Measurements from ENCODE around the gene COL11A2. TPM values are rescaled to one million over a fixed set of nuclear protein-coding genes. Genes with fewer than 3 reads are reported as not detected.

COL11A2 gene
- total and polyA plus RNA-seq, 2 of the 13 experiments (the other 11 are each of a cell fraction or from before 2014, with no cell fraction given), result 0.55 TPM

- TF ChIP-seq RFX5 (IDR thresholded peaks at IDR 0.05; ENCODE audit: low read depth, low read length), result peak; percentile 21; the same call in 1 of the 2 replicates
- peak; percentile 91 for TF ChIP-seq HNF4G (IDR thresholded peaks at IDR 0.05; ENCODE audit: borderline replicate concordance, low read depth, low read length)
- TF ChIP-seq HNF4G (CRISPR knock-in tag; IDR thresholded peaks at IDR 0.05; ENCODE audit: borderline replicate concordance, low read depth), result peak; percentile 85; the same call in 1 of the 2 replicates
- no peak for TF ChIP-seq CC2D1A (CRISPR knock-in tag; IDR thresholded peaks at IDR 0.05)
- peak; percentile 69 for TF ChIP-seq KDM6A (CRISPR knock-in tag; IDR thresholded peaks at IDR 0.05; ENCODE audit: low read depth)
- TF ChIP-seq ARNT2 (CRISPR knock-in tag; IDR thresholded peaks at IDR 0.05; ENCODE audit: low read depth), result no peak
- peak; percentile 86; the same call in 1 of the 2 replicates for TF ChIP-seq SPEN (CRISPR knock-in tag; IDR thresholded peaks at IDR 0.05; ENCODE audit: low read depth)
- TF ChIP-seq ESRRA (CRISPR knock-in tag; IDR thresholded peaks at IDR 0.05; ENCODE audit: low read depth), result peak; percentile 94
- peak; percentile 33; the same call in 1 of the 2 replicates for TF ChIP-seq GATAD2A (CRISPR knock-in tag; IDR thresholded peaks at IDR 0.05)
- peak; percentile 25 for TF ChIP-seq ASH2L (IDR thresholded peaks at IDR 0.05; ENCODE audit: insufficient read length, low read depth, low read length)
- TF ChIP-seq RXRA (CRISPR knock-in tag; IDR thresholded peaks at IDR 0.05), result peak; percentile 66; the same call in 1 of the 2 replicates
- TF ChIP-seq SOX6 (IDR thresholded peaks at IDR 0.05), result no peak
- peak; percentile 59 for TF ChIP-seq SOX6 (CRISPR knock-in tag; IDR thresholded peaks at IDR 0.05)
- TF ChIP-seq SALL1 (CRISPR knock-in tag; IDR thresholded peaks at IDR 0.05), result peak; percentile 57; the same call in 1 of the 2 replicates
- TF ChIP-seq THRA (CRISPR knock-in tag; IDR thresholded peaks at IDR 0.05; ENCODE audit: borderline replicate concordance), result peak; percentile 82; the same call in 1 of the 2 replicates
- TF ChIP-seq NCOA2 (CRISPR knock-in tag; IDR thresholded peaks at IDR 0.05), result 0 out of 2 replicates have a peak, but pooled peaks have one; percentile 37
- no peak for TF ChIP-seq ZNF790 (CRISPR knock-in tag; IDR thresholded peaks at IDR 0.05; ENCODE audit: borderline replicate concordance)
- peak; percentile 38 for TF ChIP-seq SKI (IDR thresholded peaks at IDR 0.05; ENCODE audit: partially characterized antibody)
- 0 out of 2 replicates have a peak, but pooled peaks have one; percentile 38 for TF ChIP-seq ZNF574 (CRISPR knock-in tag; IDR thresholded peaks at IDR 0.05)
- TF ChIP-seq NFYC (CRISPR knock-in tag; IDR thresholded peaks at IDR 0.05), result peak; percentile 49
Observed at GRCh38 chr6:33156964-33157363, 35.3 kb downstream of the COL11A2 start (continued).
